IMR-90 (cell line): ENCODE measurements around the gene TNFRSF11A. TPM values are rescaled to one million over a fixed set of nuclear protein-coding genes. Genes with fewer than 3 reads are reported as not detected.

Experiments used
- ATAC-seq: fragments of 200-7000 bp; cut with Tn5 transposase; 2 replicates; pipeline ENCODE4 v1.9.1; 2020; ENCODE audit warnings: low read depth, mild to moderate bottlenecking, moderate library complexity
- BruUV-seq: library from RNA; stranded (reverse); fragments of 400-500 nt; replicated peaks from 2 replicates; lab custom pipeline; 2021; lab: Mats Ljungman, UMichigan
- CTCF ChIA-PET: fragments of 300-600 bp; formaldehyde crosslinking; extraction: SDS; loops from one replicate; lab custom pipeline; 2021; ENCODE audit warnings: antibody characterized with exemption; lab: Yijun Ruan, JAX
- POLR2A ChIA-PET: fragments of 300-600 bp; sonication (Branson Sonifier 250); formaldehyde crosslinking; loops from one replicate; lab custom pipeline; 2022; ENCODE audit warnings: antibody characterized with exemption; ENCODE audit not compliant: unreplicated experiment; lab: Charles Lee
- DNase-seq: peaks from one replicate; pipeline ENCODE4 v3.0.0; 2013
- H2AFZ ChIP-seq: replicated peaks from 2 replicates; pipeline ENCODE3; 2013; ENCODE audit warnings: low read length, mild to moderate bottlenecking; ENCODE audit not compliant: poor library complexity
- H2AK5ac ChIP-seq: 2 replicates; pipeline ENCODE4 v1.6.1; 2013; ENCODE audit warnings: low read depth, low read length, inconsistent platforms
- H2AK9ac ChIP-seq: replicated peaks from 2 replicates; pipeline ENCODE3; 2013; ENCODE audit warnings: mild to moderate bottlenecking, low read depth, low read length, moderate library complexity; ENCODE audit not compliant: poor library complexity
- H2BK120ac ChIP-seq: 2 replicates; pipeline ENCODE4 v1.6.1; 2013; ENCODE audit warnings: low read depth, low read length, inconsistent platforms
- H2BK15ac ChIP-seq: 3 replicates; pipeline ENCODE4 v1.6.1; 2013; ENCODE audit warnings: low read depth, low read length, inconsistent platforms
- H2BK20ac ChIP-seq: 2 replicates; pipeline ENCODE4 v1.6.1; 2013; ENCODE audit warnings: low read depth, mild to moderate bottlenecking, inconsistent platforms, low read length, moderate library complexity
- H2BK5ac ChIP-seq: 2 replicates; pipeline ENCODE4 v1.6.1; 2013; ENCODE audit warnings: mild to moderate bottlenecking, low read depth, low read length, inconsistent platforms; ENCODE audit not compliant: poor library complexity, severe bottlenecking
- H3K14ac ChIP-seq: replicated peaks from 2 replicates; pipeline ENCODE4 v1.6.1; 2013; ENCODE audit warnings: low read depth, low read length, inconsistent platforms
- H3K18ac ChIP-seq: 2 replicates; pipeline ENCODE4 v1.6.1; 2013; ENCODE audit warnings: low read depth, low read length, control low read depth
- H3K23ac ChIP-seq: 2 replicates; pipeline ENCODE4 v1.6.1; 2013; ENCODE audit warnings: low read depth, low read length, inconsistent platforms
- H3K27ac ChIP-seq: 2 replicates; pipeline ENCODE4 v1.5.1; 2013; ENCODE audit warnings: mild to moderate bottlenecking, control low read depth, low read length; ENCODE audit not compliant: insufficient read depth
- H3K27me3 ChIP-seq: 2 replicates; pipeline ENCODE4 v1.6.1; 2013; ENCODE audit warnings: low read length; ENCODE audit not compliant: control insufficient read depth, insufficient read depth
- H3K36me3 ChIP-seq: 2 replicates; pipeline ENCODE4 v1.6.1; 2013; ENCODE audit warnings: low read length, mixed read lengths; ENCODE audit not compliant: control insufficient read depth, insufficient read depth
- H3K4ac ChIP-seq: 2 replicates; pipeline ENCODE4 v1.6.1; 2013; ENCODE audit warnings: low read depth, low read length, inconsistent platforms
- H3K4me1 ChIP-seq: 2 replicates; pipeline ENCODE4 v1.6.1; 2013; ENCODE audit warnings: low read length, mixed read lengths; ENCODE audit not compliant: control insufficient read depth, insufficient read depth
- H3K4me2 ChIP-seq: 2 replicates; pipeline ENCODE4 v1.6.1; 2013; ENCODE audit warnings: low read depth, mild to moderate bottlenecking, control low read depth, low read length, moderate library complexity
- H3K4me3 ChIP-seq: 2 replicates; pipeline ENCODE4 v1.5.1; 2013; ENCODE audit warnings: low read depth, mild to moderate bottlenecking, control low read depth, low read length, moderate library complexity; ENCODE audit not compliant: insufficient read depth
- H3K56ac ChIP-seq: 2 replicates; pipeline ENCODE4 v1.6.1; 2013; ENCODE audit warnings: low read length, inconsistent platforms; ENCODE audit not compliant: insufficient read depth; ENCODE audit errors: extremely low read depth
- H3K79me1 ChIP-seq, 2 experiments: 2 replicates each; pipeline ENCODE4 v1.6.1; 2013; ENCODE audit warnings: low read length in 2 of 2, inconsistent platforms in 1 of 2, low read depth in 1 of 2
- H3K9ac ChIP-seq: 2 replicates; pipeline ENCODE4 v1.6.1; 2013; ENCODE audit warnings: low read depth, low read length, control low read depth
- H3K9me1 ChIP-seq: 2 replicates; pipeline ENCODE4 v1.6.1; 2013; ENCODE audit warnings: low read length, inconsistent platforms; ENCODE audit not compliant: insufficient read depth
- H3K9me3 ChIP-seq: 2 replicates; pipeline ENCODE4 v1.6.1; 2013; ENCODE audit warnings: low read length; ENCODE audit not compliant: control insufficient read depth, insufficient read depth
- H4K20me1 ChIP-seq: 2 replicates; pipeline ENCODE4 v1.6.1; 2013; ENCODE audit warnings: low read length, inconsistent platforms; ENCODE audit not compliant: insufficient read depth
- H4K5ac ChIP-seq: 2 replicates; pipeline ENCODE4 v1.6.1; 2013; ENCODE audit warnings: mild to moderate bottlenecking, low read depth, low read length, control low read depth
- H4K8ac ChIP-seq, 2 experiments: 2 replicates each; pipeline ENCODE4 v1.6.1; 2013; ENCODE audit warnings: low read depth in 2 of 2, low read length in 2 of 2, control low read depth in 1 of 2, inconsistent platforms in 1 of 2
- H4K91ac ChIP-seq: 2 replicates; pipeline ENCODE4 v1.6.1; 2013; ENCODE audit warnings: low read depth, low read length, inconsistent platforms; ENCODE audit not compliant: insufficient read depth
- CEBPB ChIP-seq: IDR thresholded peaks from 2 replicates; pipeline ENCODE4 v1.6.1; 2012; ENCODE audit warnings: low read depth, low read length, improper control_type of control experiment
- FOS ChIP-seq: fragments of 150-350 bp; IDR thresholded peaks from 2 replicates; pipeline ENCODE4 v1.6.1; 2016; ENCODE audit warnings: low read depth, low read length
- MXI1 ChIP-seq: IDR thresholded peaks from 2 replicates; pipeline ENCODE4 v1.6.1; 2012; ENCODE audit warnings: low read depth, mild to moderate bottlenecking, low read length, moderate library complexity, borderline replicate concordance
- POLR2A ChIP-seq: IDR thresholded peaks from 2 replicates; pipeline ENCODE4 v1.6.1; 2012; ENCODE audit warnings: mild to moderate bottlenecking, low read depth, low read length
- RFX5 ChIP-seq: IDR thresholded peaks from 2 replicates; pipeline ENCODE4 v1.8.0; 2012; ENCODE audit warnings: low read depth, mild to moderate bottlenecking, low read length, moderate library complexity
- WGBS, 2 experiments: methylation state at CpG; one replicate each; pipeline versions ENCODE4 v1.1.5 to v1.1.7; 2013; ENCODE audit warnings: missing lambda C conversion rate in 2 of 2; ENCODE audit not compliant: insufficient read length in 1 of 2; ENCODE audit errors: extremely low coverage in 2 of 2; 5-methylcytosine and 5-hydroxymethylcytosine counted together
- dilution Hi-C: fragments of 300-500 bp; cut with HindIII; formaldehyde crosslinking; loops from one replicate; pipeline ENCODE4 v1.14.3; 2018; ENCODE audit warnings: low sequenced_read_pairs; ENCODE audit not compliant: unreplicated experiment
- in situ Hi-C: fragments of 300-500 bp; cut with MboI; formaldehyde crosslinking; loops from 3 replicates; pipeline ENCODE4 v1.14.3; 2019; ENCODE audit warnings: low sequenced_read_pairs, inconsistent platforms, mixed read lengths
- intact Hi-C: fragments of 100-400 bp; cut with micrococcal nuclease; formaldehyde crosslinking; loops from 2 replicates; pipeline ENCODE4 v1.10.0; 2022
- polyA plus RNA-seq, 3 experiments: library from polyadenylated mRNA; depleted of rRNA; stranded (reverse); fragments of >200 nt; gene quantifications; 2 replicates each; pipeline ENCODE4 v1.2.3, GENCODE V29; 2012; ENCODE audit warnings: low replicate concordance in 1 of 3
- total RNA-seq: library from RNA; depleted of rRNA; stranded (reverse); fragments of >200 nt; gene quantifications from 2 replicates; pipeline ENCODE4 v1.2.3, GENCODE V29; 2012
- TF ChIP-seq, protein P1 (sequence below): conservative IDR thresholded peaks from 2 replicates; pipeline ENCODE4 v1.5.1; 2012; ENCODE audit warnings: mild to moderate bottlenecking, low read depth, low read length, improper control_type of control experiment
- TF ChIP-seq, protein P2 (sequence below): fragments of 150-350 bp; IDR thresholded peaks from 2 replicates; pipeline ENCODE4 v1.6.1; 2016; ENCODE audit warnings: low read depth, mild to moderate bottlenecking, low read length, moderate library complexity, borderline replicate concordance
- TF ChIP-seq, protein P3 (sequence below): fragments of 150-350 bp; IDR thresholded peaks from 2 replicates; pipeline ENCODE4 v1.6.1; 2017; ENCODE audit warnings: mild to moderate bottlenecking, antibody characterized with exemption, low read length, low read depth

Gene TNFRSF11A
- total and polyA plus RNA-seq, 2 of the 4 experiments (the other 2 are of a cell fraction), result under 0.01 TPM; not detected in 1

DNA sequence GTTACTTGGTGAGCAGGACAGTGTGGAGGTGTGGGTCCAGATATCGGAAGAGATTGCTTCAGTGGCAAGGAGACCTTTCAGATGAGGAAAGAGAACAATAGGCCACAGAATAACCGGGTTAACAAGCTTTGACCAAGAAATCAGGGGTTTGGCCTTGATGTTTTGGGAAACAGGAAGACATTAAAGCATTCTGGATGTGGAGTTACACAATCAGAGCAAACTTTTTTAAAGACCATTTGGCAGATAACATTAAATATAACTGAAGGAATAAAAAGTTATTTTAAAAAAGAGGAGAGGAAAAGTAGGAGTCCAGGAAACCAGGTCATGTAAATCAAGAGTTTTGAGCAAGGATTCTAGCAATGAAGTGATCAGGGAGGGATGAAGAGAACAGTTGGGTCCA is 35.7 kb downstream of the TNFRSF11A start:
- Histone ChIP-seq H3K4ac (no peak overlapping the region), H2BK120ac (no peak overlapping the region), H3K4me1 (no peaks in the 10 kb centered on the region), H4K8ac (no peak overlapping the region), H2AK5ac (no peak overlapping the region), H4K20me1 (no peaks in the 10 kb centered on the region), H4K5ac (no peak overlapping the region), H3K27ac (no peak overlapping the region), H2BK20ac (no peak overlapping the region), H3K14ac (no peak overlapping the region), H4K91ac (no peak overlapping the region), H3K56ac (no peak overlapping the region), H3K79me1 (no peaks in the 10 kb centered on the region), H3K18ac (no peak overlapping the region), H3K9me3 (no peaks in the 10 kb centered on the region), H2AK9ac (no peak overlapping the region), H3K4me2 (no peak overlapping the region), H2BK15ac (no peak overlapping the region), H3K23ac (no peak overlapping the region), H3K27me3 (peaks cover 28% of the 10 kb centered on the region), H3K4me3 (no peak overlapping the region), H3K9me1 (no peaks in the 10 kb centered on the region), H2AFZ (no peak overlapping the region), H3K9ac (no peak overlapping the region), H3K36me3 (no peaks in the 10 kb centered on the region), H2BK5ac (no peak overlapping the region)
- intact Hi-C loops, result no loop called here
- ATAC-seq (no peak), DNase-seq (no peak)
- POLR2A ChIA-PET, result no interaction called here
- dilution Hi-C loops, result no loop called here
- BruUV-seq, result no TSS peak
- TF ChIP-seq, protein P1, sequence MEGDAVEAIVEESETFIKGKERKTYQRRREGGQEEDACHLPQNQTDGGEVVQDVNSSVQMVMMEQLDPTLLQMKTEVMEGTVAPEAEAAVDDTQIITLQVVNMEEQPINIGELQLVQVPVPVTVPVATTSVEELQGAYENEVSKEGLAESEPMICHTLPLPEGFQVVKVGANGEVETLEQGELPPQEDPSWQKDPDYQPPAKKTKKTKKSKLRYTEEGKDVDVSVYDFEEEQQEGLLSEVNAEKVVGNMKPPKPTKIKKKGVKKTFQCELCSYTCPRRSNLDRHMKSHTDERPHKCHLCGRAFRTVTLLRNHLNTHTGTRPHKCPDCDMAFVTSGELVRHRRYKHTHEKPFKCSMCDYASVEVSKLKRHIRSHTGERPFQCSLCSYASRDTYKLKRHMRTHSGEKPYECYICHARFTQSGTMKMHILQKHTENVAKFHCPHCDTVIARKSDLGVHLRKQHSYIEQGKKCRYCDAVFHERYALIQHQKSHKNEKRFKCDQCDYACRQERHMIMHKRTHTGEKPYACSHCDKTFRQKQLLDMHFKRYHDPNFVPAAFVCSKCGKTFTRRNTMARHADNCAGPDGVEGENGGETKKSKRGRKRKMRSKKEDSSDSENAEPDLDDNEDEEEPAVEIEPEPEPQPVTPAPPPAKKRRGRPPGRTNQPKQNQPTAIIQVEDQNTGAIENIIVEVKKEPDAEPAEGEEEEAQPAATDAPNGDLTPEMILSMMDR, result no peak
- TF ChIP-seq, protein P2, sequence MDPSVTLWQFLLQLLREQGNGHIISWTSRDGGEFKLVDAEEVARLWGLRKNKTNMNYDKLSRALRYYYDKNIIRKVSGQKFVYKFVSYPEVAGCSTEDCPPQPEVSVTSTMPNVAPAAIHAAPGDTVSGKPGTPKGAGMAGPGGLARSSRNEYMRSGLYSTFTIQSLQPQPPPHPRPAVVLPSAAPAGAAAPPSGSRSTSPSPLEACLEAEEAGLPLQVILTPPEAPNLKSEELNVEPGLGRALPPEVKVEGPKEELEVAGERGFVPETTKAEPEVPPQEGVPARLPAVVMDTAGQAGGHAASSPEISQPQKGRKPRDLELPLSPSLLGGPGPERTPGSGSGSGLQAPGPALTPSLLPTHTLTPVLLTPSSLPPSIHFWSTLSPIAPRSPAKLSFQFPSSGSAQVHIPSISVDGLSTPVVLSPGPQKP, result no peak
- TF ChIP-seq FOS (no peak), MXI1 (no peak), RFX5 (no peak), POLR2A (no peak), CEBPB (peak; percentile 78)
- TF ChIP-seq, protein P3, sequence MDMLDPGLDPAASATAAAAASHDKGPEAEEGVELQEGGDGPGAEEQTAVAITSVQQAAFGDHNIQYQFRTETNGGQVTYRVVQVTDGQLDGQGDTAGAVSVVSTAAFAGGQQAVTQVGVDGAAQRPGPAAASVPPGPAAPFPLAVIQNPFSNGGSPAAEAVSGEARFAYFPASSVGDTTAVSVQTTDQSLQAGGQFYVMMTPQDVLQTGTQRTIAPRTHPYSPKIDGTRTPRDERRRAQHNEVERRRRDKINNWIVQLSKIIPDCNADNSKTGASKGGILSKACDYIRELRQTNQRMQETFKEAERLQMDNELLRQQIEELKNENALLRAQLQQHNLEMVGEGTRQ, result no peak
- CTCF ChIA-PET, result no interaction called here
- in situ Hi-C loops, result no loop called here
- 50% methylated on average over 2 of the region's 2 CpGs; no CpG with 5 or more reads in 1 of the 2 experiments for WGBS, 2 experiments
